HUES64 (cell line): ENCODE results near the gene TP53BP1.

Experiments
- H3K27ac ChIP-seq: 2 replicates; pipeline ENCODE4 v1.7.0; 2013; ENCODE audit warnings: low read depth, low read length, inconsistent platforms
- H3K27me3 ChIP-seq: 2 replicates; pipeline ENCODE4 v1.6.1; 2013; ENCODE audit warnings: mild to moderate bottlenecking, low read length; ENCODE audit not compliant: insufficient read depth
- H3K36me3 ChIP-seq: 2 replicates; pipeline ENCODE4 v1.6.1; 2013; ENCODE audit warnings: mild to moderate bottlenecking, low read length; ENCODE audit not compliant: insufficient read depth
- H3K4me1 ChIP-seq: 2 replicates; pipeline ENCODE4 v1.6.1; 2013; ENCODE audit warnings: mild to moderate bottlenecking, low read length, moderate library complexity; ENCODE audit not compliant: insufficient read depth
- H3K4me3 ChIP-seq: 2 replicates; pipeline ENCODE4 v1.5.1; 2013; ENCODE audit warnings: mild to moderate bottlenecking, low read length, moderate library complexity
- H3K9ac ChIP-seq: 2 replicates; pipeline ENCODE4 v1.6.1; 2013; ENCODE audit warnings: mild to moderate bottlenecking, low read depth, low read length
- H3K9me3 ChIP-seq: 2 replicates; pipeline ENCODE4 v1.6.1; 2013; ENCODE audit warnings: low read depth, low read length; ENCODE audit not compliant: insufficient read depth
- WGBS: fragments of 150-250, 120-280 bp; methylation state at CpG from one replicate; pipeline ENCODE4 v1.1.7; 2013; ENCODE audit warnings: missing lambda C conversion rate; 5-methylcytosine and 5-hydroxymethylcytosine counted together

Gene TP53BP1

DNA sequence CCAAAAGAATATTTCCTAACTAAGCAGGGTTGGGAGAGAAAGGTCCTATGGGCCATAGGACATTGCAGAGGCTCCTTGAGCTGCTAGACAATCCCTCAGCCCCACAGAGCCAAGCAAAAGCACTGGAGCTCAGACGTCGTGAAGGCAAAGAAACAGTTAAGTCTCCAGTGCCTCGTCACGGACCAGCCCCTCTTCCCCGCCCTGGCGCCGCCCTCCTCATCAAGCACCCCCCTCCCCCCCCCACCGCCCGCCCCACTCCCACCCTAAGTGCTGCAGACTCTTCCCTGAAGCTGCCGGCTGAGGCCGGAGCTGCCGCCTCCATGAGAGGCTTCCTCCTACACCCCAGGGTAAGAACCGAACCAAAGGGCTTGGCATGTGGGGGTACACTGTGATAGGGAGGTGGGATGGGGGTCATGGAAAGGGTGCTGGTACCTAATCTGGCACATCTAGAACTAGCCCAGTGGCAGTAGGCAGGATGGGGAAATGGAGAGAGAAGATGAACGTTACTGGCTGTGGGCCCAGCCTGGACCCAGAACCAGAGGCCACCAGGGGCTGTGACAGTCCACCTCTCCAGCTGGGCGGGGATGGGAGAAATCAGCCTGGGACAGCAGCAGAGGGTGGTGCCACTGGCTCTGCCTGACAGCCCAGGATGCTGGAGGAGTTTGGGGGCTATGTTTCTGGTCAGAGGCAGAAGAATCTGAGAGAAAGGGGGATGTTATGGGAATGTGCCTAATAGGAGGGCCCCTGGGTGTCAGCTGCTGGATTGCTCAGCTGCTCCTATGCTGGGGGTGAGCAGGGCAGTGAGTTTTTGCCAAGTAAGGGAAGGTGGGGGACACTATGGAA lies 24.6 kb upstream of the TP53BP1 start, which contains the start of gene MAP1A:
MAP1A (plus strand) TSS at position 255 of the 843 bp plus-strand sequence. CDS start 3,866 bp downstream, outside the sequence.
- peak within 1 kb of the TSS; percentile 48 for H3K9ac ChIP-seq
- 0 out of 2 replicates have a peak, but pooled peaks cover 6% of the 10 kb centered on the region for H3K36me3 ChIP-seq
- H3K27ac ChIP-seq: no peak within 1 kb of the TSS
- peak within 1 kb of the TSS; percentile 62 for H3K4me3 ChIP-seq
- WGBS: 6% methylated on average over 8 of the region's 15 CpGs
- H3K27me3 ChIP-seq: peaks cover 49% of the 10 kb centered on the region
- peaks cover 27% of the 10 kb centered on the region for H3K4me1 ChIP-seq
- no peaks in the 10 kb centered on the region for H3K9me3 ChIP-seq

DNA sequence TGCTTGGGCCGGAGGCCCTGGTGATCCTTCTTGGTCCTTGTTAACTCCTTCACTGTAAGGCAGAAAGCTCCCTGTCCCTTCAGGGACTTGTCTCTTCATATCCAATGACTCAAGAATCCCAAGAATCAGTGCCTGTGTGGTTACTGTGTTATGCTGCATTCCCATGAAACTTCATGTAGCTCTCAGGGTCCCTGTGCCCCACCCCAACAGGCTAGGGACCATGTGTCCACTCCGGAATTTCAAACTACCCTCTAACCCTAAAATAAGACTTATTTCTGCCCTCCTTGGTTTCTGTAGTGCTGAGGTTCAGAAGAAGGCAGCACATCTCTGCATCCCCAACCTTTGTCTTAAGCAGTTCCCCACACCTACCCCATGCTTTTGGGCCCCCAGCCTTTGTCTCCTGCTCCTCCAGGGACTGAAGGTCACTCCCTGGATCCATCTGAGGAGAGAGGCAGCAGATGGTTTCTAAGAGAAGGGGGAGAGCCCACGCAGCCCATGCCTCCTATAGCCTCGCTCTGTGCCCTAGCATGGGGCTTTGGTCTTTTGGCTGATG lies 23.9 kb upstream of the TP53BP1 start:
- Histone ChIP-seq H3K36me3 (0 out of 2 replicates have a peak, but pooled peaks cover 1% of the 10 kb centered on the region), H3K9me3 (no peaks in the 10 kb centered on the region), H3K4me3 (peak overlapping the region; percentile 62), H3K4me1 (peaks cover 29% of the 10 kb centered on the region), H3K27ac (no peak overlapping the region), H3K9ac (peak overlapping the region; percentile 48; the same call in 1 of the 2 replicates), H3K27me3 (peaks cover 56% of the 10 kb centered on the region)
- 31% methylated on average over 4 of the region's 4 CpGs for WGBS

DNA sequence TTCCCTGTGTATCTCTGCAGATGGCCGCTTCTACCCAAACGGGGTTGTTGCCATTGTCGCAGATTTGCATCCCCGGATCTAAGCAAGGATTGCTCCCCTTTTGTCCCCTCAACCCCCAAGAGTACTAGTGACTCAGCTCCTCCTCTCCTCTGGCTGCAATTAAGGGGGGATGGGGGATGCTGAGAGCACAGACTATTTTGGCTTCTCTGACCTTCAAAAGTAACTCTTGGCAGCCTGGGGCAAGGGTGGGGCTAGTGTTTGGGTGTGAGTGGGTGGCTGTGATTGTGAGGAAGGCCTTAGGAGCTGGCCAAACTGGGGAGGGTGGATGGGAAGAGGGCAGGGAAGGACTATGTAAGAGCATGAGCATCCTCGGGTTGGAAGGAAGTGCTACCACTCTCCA lies 23.2 kb upstream of the TP53BP1 start:
- Histone ChIP-seq H3K27me3 (peaks cover 63% of the 10 kb centered on the region), H3K4me1 (peaks cover 32% of the 10 kb centered on the region), H3K4me3 (peak overlapping the region; percentile 62; the same call in 1 of the 2 replicates), H3K27ac (no peak overlapping the region), H3K36me3 (no peaks in the 10 kb centered on the region), H3K9me3 (no peaks in the 10 kb centered on the region), H3K9ac (no peak overlapping the region)
- 28% methylated on average over 5 of the region's 5 CpGs for WGBS

DNA sequence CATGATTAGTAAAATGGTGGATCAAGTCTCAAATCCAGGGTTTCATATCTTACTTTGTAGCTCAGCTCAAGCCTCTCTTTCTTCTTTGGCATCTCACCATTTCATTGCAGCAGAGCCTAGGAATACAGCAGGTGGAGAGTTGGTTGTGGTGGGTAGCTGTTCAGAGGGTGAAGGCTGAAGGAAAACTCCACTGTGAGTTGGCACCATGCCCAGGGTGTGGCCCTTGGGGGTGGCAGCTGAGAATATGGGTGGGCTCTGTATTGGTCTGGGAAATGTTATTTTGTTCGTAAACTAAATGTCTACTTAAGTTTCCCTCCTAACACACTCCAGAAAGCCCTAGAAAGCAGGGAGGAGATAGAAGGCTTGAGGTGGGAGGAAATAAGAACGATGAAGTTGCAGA lies 22.8 kb upstream of the TP53BP1 start:
- H3K27ac ChIP-seq: no peak overlapping the region
- H3K27me3 ChIP-seq: peaks cover 65% of the 10 kb centered on the region
- no peaks in the 10 kb centered on the region for H3K9me3 ChIP-seq
- WGBS: 12% methylated on average over 1 of the region's 2 CpGs
- H3K4me1 ChIP-seq: peaks cover 32% of the 10 kb centered on the region
- H3K36me3 ChIP-seq: no peaks in the 10 kb centered on the region
- no peak overlapping the region for H3K4me3 ChIP-seq
- no peak overlapping the region for H3K9ac ChIP-seq

DNA sequence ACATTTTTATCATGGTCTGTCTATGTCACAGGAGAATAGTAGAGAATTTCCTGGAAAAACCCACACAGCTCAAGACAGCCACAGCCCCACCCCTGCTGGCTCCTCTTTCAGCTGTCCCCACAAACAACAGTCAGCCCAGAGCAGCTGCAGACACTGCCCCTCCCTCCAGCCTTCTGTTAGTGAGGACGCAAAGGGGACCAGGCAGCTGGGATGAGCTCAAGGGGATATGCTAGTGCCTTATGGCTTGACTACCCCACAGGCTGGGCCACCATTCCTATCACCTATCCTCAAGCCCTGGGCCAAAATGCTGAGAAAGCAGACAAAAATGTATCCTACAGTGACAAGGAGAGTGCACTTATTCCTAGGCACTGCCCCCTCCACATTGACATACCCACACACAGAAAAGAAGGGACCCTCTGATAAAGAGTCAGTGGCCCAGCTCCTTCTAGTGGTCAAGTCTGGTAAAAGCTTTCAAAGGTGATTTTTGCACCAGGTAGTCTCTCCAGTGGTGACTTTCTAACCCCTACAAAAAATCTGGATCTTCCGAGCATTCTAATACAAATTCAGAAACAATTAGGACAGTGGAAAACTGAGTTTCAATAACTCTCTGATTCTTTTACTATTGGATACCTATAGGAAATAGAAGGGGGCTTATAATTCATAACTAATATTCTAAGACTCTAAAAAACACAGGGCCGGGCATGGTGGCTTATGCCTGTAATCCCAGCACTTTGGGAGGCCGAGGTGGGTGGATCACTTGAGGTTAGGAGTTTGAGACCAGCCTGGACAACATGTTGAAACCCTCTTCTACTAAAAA lies 21.5 kb upstream of the TP53BP1 start:
- Histone ChIP-seq H3K4me3 (no peak overlapping the region), H3K9me3 (no peaks in the 10 kb centered on the region), H3K9ac (no peak overlapping the region), H3K27me3 (peaks cover 52% of the 10 kb centered on the region), H3K27ac (no peak overlapping the region), H3K4me1 (peaks cover 35% of the 10 kb centered on the region), H3K36me3 (no peaks in the 10 kb centered on the region)
- WGBS: 63% methylated on average over 2 of the region's 4 CpGs

DNA sequence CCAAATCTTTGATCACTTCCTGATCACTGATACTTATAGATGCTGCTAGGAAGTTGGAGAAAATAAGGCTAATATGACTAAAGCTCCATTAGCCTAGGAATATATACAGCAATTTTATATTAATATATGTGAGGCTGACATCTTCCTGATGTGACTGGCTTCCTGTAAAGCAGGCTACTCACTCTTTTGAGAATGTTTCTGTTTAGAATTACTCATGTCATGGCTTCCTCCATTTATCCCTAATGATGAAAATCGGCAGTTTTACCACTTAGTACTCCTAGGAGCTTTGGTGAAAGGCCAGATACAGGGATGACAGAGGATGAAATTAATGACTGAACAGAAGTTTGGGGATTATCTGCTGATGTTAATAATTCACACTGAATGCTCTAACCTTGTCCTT lies 20.6 kb upstream of the TP53BP1 start:
- WGBS: 88% methylated on average over 1 of the region's 1 CpG
- H3K36me3 ChIP-seq: no peaks in the 10 kb centered on the region
- H3K4me1 ChIP-seq: peaks cover 29% of the 10 kb centered on the region
- H3K9ac ChIP-seq: no peak overlapping the region
- no peaks in the 10 kb centered on the region for H3K9me3 ChIP-seq
- H3K27me3 ChIP-seq: peaks cover 43% of the 10 kb centered on the region
- H3K4me3 ChIP-seq: no peak overlapping the region
- no peak overlapping the region for H3K27ac ChIP-seq

DNA sequence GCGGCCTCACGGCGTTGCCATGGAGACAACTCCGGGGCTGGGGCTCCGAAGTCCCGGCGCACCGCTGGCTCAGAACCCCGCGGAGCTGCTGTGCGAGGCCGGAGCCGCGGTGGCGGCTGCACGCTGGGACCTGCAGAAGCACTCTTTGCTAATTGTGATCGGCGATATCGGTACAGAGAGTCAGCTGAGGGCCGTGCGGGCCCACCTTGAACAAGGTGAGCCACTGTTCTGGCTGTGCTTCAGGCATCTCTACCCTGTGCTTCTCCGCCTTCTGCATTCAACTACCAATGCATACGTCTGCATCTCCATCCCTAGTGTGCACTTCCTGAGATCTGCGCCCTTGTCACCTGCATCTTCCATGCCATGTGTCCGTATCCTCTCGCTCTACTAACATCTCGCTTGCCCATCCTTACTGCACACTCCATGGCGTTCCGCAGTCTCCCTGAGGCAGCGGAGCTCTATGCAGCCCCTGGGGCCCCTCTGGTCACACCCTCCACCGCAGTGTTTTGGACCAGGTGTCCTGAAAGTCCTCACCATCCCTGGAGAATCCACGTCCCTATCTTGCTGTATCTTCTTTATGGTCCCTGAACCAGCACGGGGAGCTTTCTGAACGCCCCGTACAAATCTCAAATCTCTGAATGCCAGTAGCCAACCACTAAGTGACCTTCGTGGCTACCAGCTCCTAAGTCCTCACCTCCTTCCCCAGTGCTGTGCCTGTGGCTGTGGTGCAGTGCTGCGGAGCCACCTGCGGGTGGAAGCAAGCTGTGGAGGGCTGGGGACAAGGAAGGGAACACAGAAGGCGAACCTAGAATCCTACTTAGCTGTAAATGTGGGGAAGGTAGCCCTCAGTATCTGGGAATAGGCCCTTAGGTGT lies 18.3 kb upstream of the TP53BP1 start:
- no peaks in the 10 kb centered on the region for H3K9me3 ChIP-seq
- peak overlapping the region; percentile 90 for H3K4me3 ChIP-seq
- H3K36me3 ChIP-seq: no peaks in the 10 kb centered on the region
- H3K27ac ChIP-seq: no peak overlapping the region
- H3K9ac ChIP-seq: no peak overlapping the region
- peaks cover 22% of the 10 kb centered on the region for H3K27me3 ChIP-seq
- 7% methylated on average over 39 of the region's 39 CpGs for WGBS
- peaks cover 19% of the 10 kb centered on the region for H3K4me1 ChIP-seq

DNA sequence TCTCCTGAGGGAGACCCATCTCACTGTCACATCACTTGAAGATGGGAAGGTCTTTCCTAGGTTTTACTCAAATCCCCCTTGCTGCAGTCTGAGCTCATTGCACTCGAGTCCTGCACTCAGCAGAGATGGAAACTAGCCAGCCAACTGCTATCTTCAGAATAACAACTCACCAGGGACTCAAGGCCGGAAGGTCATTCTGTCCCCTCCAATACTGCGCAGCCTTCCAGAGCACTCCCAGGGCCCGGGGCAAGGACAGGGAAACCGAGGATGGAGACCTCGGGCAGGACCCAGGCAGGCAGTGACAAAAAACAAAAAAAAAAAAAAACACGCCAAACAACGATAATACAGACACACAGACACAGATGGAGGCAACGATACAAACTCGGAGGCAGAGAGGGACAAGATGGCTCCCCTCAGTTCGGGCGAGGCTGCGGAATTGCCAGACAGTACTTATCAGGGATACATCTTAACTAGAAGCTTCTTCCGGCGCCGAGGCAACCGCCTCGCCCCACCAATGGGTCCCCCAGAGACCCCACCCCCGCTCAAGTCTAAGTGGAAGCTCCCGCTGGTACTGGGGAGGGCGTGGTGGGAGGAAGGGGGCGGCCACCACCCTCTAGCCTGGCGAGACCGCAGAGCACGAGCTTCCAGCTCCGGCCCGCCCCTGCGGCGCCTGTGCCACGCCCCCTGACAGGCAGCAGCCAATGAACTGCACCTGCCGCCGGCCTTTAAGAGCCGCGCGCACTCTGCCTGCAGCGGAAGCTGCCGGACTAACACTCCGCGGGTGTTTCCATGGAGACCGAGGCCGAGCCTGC lies 17.4 kb upstream of the TP53BP1 start:
- Histone ChIP-seq H3K27ac (peak overlapping the region; percentile 82), H3K9me3 (no peaks in the 10 kb centered on the region), H3K9ac (peak overlapping the region; percentile 85), H3K4me3 (peak overlapping the region; percentile 90), H3K4me1 (peaks cover 13% of the 10 kb centered on the region), H3K36me3 (no peaks in the 10 kb centered on the region), H3K27me3 (peaks cover 19% of the 10 kb centered on the region)
- WGBS: under 1% methylated on average over 41 of the region's 41 CpGs

DNA sequence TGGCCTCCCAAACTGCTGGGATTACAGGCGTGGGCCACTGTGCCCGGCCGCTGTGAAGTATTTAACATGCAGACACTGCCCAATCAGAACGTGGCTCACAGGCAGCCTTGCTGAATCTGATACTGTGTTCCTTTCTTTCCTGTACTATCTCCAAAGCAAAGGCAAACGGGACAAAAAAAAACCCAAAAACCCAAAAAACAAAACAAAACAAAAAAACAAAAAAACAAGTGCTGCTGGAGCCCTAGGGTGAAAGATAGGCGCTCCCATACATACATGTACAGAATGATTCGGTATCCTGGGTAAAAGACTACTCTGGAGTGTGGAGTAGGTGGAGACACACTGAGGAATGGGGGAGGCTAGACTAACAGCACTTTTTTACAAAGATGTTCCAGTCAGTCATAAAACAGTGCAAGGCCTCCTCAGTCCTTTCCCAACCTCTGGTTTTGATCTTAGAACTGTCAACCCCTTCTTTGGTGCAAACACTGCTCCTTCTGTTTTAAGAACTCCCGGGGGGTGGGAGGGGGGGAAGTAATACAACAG lies 16.8 kb upstream of the TP53BP1 start:
- peaks cover 19% of the 10 kb centered on the region for H3K27me3 ChIP-seq
- H3K36me3 ChIP-seq: no peaks in the 10 kb centered on the region
- peaks cover 13% of the 10 kb centered on the region for H3K4me1 ChIP-seq
- 48% methylated on average over 8 of the region's 8 CpGs for WGBS
- H3K9me3 ChIP-seq: no peaks in the 10 kb centered on the region
- H3K27ac ChIP-seq: no peak overlapping the region
- no peak overlapping the region; the same call in 1 of the 2 replicates for H3K9ac ChIP-seq
- peak overlapping the region; percentile 90 for H3K4me3 ChIP-seq
